HEK293T (cell line): ENCODE results near the gene MIB2.

Experiments
- CTCF ChIA-PET: fragments of 350-600 bp; formaldehyde crosslinking; extraction: SDS; loops from one replicate; lab custom pipeline; 2021; ENCODE audit warnings: antibody characterized with exemption, inconsistent platforms; lab: Yijun Ruan, JAX
- POLR2A ChIA-PET: fragments of 350-600 bp; formaldehyde crosslinking; extraction: SDS; loops from one replicate; lab custom pipeline; 2020; ENCODE audit warnings: antibody characterized with exemption, inconsistent platforms; lab: Yijun Ruan, JAX
- DNase-seq: peaks from one replicate; pipeline ENCODE4 v3.0.0; 2012; ENCODE audit warnings: mixed read lengths; ENCODE audit errors: extremely low spot score
- ARNT ChIP-seq: fragments of 450-650 bp; IDR thresholded peaks from 2 replicates; pipeline ENCODE4 v1.6.1; 2017; ENCODE audit warnings: mild to moderate bottlenecking
- BHLHE40 ChIP-seq: fragments of 450-650 bp; IDR thresholded peaks from 2 replicates; pipeline ENCODE4 v1.6.1; 2016; ENCODE audit warnings: mild to moderate bottlenecking, moderate library complexity, borderline replicate concordance
- CTBP1 ChIP-seq: fragments of 450-650 bp; IDR thresholded peaks from 2 replicates; pipeline ENCODE4 v1.6.1; 2016; ENCODE audit warnings: borderline replicate concordance
- ELF4 ChIP-seq: fragments of 450-650 bp; IDR thresholded peaks from 2 replicates; pipeline ENCODE4 v1.6.1; 2017; ENCODE audit warnings: antibody characterized with exemption
- FOXA1 ChIP-seq: fragments of 450-650 bp; IDR thresholded peaks from 2 replicates; pipeline ENCODE4 v1.6.1; 2016; ENCODE audit warnings: mild to moderate bottlenecking
- FOXK2 ChIP-seq: fragments of 450-650 bp; IDR thresholded peaks from 2 replicates; pipeline ENCODE4 v1.6.1; 2016; ENCODE audit warnings: mild to moderate bottlenecking
- FOXM1 ChIP-seq: fragments of 450-650 bp; IDR thresholded peaks from 2 replicates; pipeline ENCODE4 v1.6.1; 2017; ENCODE audit warnings: mild to moderate bottlenecking, borderline replicate concordance
- HDGF ChIP-seq: fragments of 450-650 bp; IDR thresholded peaks from 2 replicates; pipeline ENCODE4 v1.6.1; 2017; ENCODE audit warnings: antibody characterized with exemption, borderline replicate concordance
- L3MBTL2 ChIP-seq: fragments of 450-650 bp; conservative IDR thresholded peaks from 2 replicates; pipeline ENCODE4 v1.6.1; 2016; ENCODE audit warnings: mild to moderate bottlenecking
- NFRKB ChIP-seq: fragments of 450-650 bp; IDR thresholded peaks from 2 replicates; pipeline ENCODE4 v1.6.1; 2016; ENCODE audit warnings: mild to moderate bottlenecking, moderate library complexity
- SUZ12 ChIP-seq: fragments of 450-650 bp; IDR thresholded peaks from 2 replicates; pipeline ENCODE4 v1.6.1; 2016; ENCODE audit warnings: mild to moderate bottlenecking
- TARDBP ChIP-seq: fragments of 450-650 bp; IDR thresholded peaks from 2 replicates; pipeline ENCODE4 v1.6.1; 2016
- ZNF384 ChIP-seq: fragments of 450-650 bp; IDR thresholded peaks from 2 replicates; pipeline ENCODE4 v1.6.1; 2016
- TF ChIP-seq, protein P1 (sequence below): fragments of 450-650 bp; IDR thresholded peaks from 2 replicates; pipeline ENCODE4 v1.6.1; 2016

MIB2 gene

GRCh38 chr1:1615256-1616044, at the start of gene MIB2:
Gene MIB2 (plus strand): TSS chr1:1615500. CDS start chr1:1623453, 7,953 bp downstream.
- ChIA-PET CTCF (no interaction called here), POLR2A (interaction anchor here (0.5 to 3.3 kb wide), 21 partner anchors 9 to 675 kb away, joined by 3 to 33 read pairs (median 3); partner anchors contain the start of gene FNDC10)
- no peak for TF ChIP-seq FOXK2
- TF ChIP-seq SUZ12, result no peak
- TF ChIP-seq ELF4, result no peak; the same call in 1 of the 2 replicates
- TF ChIP-seq FOXM1, result no peak
- TF ChIP-seq ARNT, result peak; percentile 33; the same call in 1 of the 2 replicates
- no peak for TF ChIP-seq FOXA1
- no peak for TF ChIP-seq L3MBTL2
- peak; percentile 100 for DNase-seq

DNA sequence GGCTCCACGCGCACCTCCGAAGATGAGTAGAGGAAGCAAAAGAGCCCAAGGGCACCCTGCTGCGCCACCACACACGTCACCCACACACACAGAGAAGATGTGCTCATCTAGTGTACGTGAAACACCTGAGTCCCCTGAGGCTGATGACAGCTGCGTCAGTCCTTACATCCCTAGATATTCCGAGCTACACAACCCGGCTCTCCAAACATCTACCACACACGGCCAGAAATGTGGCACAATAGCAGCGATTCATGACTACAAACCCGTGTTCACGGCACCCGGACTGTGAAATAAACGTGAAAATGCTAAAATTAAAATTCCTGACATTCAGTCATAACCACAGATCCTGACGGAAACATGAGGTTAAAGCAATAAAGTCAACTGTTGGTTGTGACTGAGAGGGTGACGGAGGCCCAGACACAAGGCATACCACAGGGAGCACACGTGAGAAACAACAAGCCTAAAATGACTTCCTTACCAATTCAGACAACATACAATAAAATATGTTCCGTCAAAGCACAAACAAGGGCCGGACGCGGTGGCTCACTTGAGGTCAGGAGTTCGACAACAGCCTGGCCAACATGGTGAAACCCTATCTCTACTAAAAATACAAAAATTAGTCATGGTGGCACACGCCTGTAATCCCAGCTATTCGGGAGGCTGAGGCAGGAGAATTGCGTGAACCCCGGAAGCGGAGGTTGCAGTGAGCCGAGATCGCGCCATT, 48.0 kb upstream of the MIB2 start:
- CTCF ChIA-PET, result no interaction called here
- POLR2A ChIA-PET, result interaction anchor here (1.0 kb wide), 1 partner anchor 48 kb away, joined by 3 read pairs; the partner anchor contains the start of gene MIB2
- TF ChIP-seq FOXM1 (no peak), ZNF384 (no peak), ELF4 (no peak), HDGF (no peak), FOXK2 (no peak), TARDBP (no peak), NFRKB (no peak)
- no peak for DNase-seq

DNA sequence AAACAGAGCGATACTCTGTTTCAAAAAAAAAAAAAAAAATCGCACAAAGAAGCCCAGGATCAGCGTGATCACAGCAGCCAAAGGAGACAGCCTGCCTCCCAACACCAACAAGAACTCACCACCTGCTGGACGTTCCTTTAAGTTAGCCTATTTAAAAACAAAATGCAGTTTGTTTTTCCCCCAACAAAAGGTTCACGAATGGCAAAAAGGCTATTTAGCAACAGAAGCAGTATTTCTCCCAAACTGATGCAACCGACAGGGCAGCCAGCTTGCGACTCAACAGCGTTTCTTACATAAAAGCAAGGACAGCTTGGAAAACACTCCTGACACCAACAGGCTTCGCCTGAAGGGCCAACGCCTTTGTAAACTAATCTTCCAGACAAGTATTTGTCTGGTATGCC, 47.4 kb upstream of the MIB2 start:
- TF ChIP-seq FOXK2 (no peak), L3MBTL2 (no peak), CTBP1 (no peak), ZNF384 (0 out of 2 replicates have a peak, but pooled peaks have one; percentile 37), BHLHE40 (no peak)
- CTCF ChIA-PET, result no interaction called here
- POLR2A ChIA-PET, result interaction anchor here (1.0 kb wide), 1 partner anchor 48 kb away, joined by 3 read pairs; the partner anchor contains the start of gene MIB2
- no peak for DNase-seq

DNA sequence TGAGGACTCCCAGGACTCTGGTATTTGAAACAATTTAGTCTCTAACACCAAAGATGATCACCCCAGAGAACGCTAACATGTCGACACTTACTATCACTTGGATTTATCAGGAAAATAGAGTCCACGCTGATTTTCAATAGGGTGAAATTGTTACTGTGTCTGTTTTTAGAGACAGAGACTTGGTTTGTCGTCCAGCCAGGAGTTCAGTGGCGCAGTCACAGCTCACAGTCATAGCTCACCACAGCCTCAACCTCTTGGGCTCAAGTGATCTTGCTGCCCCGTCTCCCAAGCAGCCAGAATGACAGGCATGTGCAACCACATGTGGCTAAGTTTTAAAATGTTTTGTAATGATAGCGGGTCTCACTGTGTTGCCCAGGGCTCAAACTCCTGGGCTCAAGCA, 46.0 kb upstream of the MIB2 start:
- ChIA-PET POLR2A (no interaction called here), CTCF (interaction anchor here (0.6 kb wide), 1 partner anchor 80 kb away, joined by 4 read pairs; no protein-coding TSS in a partner anchor)
- TF ChIP-seq L3MBTL2, result no peak
- no peak for TF ChIP-seq ARNT
- TF ChIP-seq, protein P1, sequence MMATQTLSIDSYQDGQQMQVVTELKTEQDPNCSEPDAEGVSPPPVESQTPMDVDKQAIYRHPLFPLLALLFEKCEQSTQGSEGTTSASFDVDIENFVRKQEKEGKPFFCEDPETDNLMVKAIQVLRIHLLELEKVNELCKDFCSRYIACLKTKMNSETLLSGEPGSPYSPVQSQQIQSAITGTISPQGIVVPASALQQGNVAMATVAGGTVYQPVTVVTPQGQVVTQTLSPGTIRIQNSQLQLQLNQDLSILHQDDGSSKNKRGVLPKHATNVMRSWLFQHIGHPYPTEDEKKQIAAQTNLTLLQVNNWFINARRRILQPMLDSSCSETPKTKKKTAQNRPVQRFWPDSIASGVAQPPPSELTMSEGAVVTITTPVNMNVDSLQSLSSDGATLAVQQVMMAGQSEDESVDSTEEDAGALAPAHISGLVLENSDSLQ, result no peak
- DNase-seq, result no peak

DNA sequence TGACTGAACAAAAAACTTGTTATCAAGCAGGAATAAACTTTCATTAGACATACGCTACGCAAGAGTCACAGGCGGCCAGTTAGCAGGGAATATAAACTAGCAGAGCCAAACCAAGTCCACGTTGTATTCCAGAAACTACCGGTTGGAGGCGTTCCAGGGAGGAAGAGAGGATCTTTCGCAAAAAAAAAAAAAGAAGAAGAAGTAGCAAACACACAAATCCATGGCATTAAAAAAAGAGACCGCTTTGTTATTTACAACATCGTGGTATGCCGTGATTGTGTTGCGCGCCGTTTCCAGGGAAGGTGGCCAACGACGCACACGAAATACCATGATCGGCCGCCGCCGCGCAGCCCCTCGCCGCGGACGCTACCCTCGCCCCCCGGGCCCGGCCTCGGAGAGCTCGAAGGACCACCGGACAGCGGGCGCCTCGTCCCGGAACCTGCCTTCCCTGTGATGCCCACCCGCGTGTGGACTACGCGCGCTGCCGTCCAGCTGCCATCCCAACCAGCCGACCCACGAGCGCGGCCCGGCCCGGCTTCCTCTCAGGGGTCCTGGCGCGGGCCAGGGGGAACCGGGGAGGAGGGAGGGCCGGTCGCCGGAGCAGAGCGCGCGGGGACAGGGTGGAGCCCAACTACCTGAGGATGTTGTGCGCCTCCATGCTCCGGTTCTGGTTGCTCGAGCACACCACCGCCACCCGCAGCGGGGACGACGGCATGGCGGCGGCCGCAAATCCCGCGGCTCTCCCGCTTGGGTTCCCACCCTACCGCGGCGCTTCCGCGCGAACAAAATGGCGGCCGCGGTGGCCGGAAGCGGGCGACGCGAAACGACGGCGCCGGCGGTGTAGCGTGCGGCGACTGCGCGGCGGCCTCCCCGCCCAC, 41.2 kb upstream of the MIB2 start:
- 0 out of 2 replicates have a peak, but pooled peaks have one; percentile 14 for TF ChIP-seq L3MBTL2
- TF ChIP-seq HDGF, result no peak
- TF ChIP-seq ZNF384, result peak; percentile 87
- POLR2A ChIA-PET, result no interaction called here
- DNase-seq, result peak; percentile 74
- CTCF ChIA-PET, result no interaction called here

- ChIA-PET POLR2A (no interaction called here), CTCF (interaction anchor here (1.0 kb wide), 1 partner anchor 600 kb away, joined by 3 read pairs; no protein-coding TSS in a partner anchor)
- TF ChIP-seq ELF4, result peak; percentile 49; the same call in 1 of the 2 replicates
- TF ChIP-seq FOXM1, result peak; percentile 64; the same call in 1 of the 2 replicates
- no peak for TF ChIP-seq SUZ12
- TF ChIP-seq L3MBTL2, result peak; percentile 29; the same call in 1 of the 2 replicates
- TF ChIP-seq ARNT, result peak; percentile 81
- TF ChIP-seq, protein P1, result no peak
- DNase-seq, result peak; percentile 90
Observed at GRCh38 chr1:1574721-1575537, 40.4 kb upstream of the MIB2 start, which contains the start of gene SSU72. Gene SSU72 (minus strand): TSS chr1:1574863. CDS start chr1:1574557, 306 bp downstream.
